Measurements from ENCODE around the gene ELMOD3. TPM values are rescaled to one million over a fixed set of nuclear protein-coding genes. Genes with fewer than 3 reads are reported as not detected.

Gene ELMOD3
- polyA plus RNA-seq, 1 donor = 29.0 TPM

Other genes starting within 250 kb of the ELMOD3 start
- gene TCF7L1, start 221.4 kb upstream of the ELMOD3 start, polyA plus RNA-seq = 23.1 TPM
- 147 TPM for gene TGOLN2, start 26.8 kb upstream of the ELMOD3 start, polyA plus RNA-seq
- gene RETSAT, start 241 bp upstream of the ELMOD3 start, polyA plus RNA-seq = 56.8 TPM
- gene CAPG, start 55.6 kb downstream of the ELMOD3 start, polyA plus RNA-seq = 40.7 TPM
- gene SH2D6, start 63.9 kb downstream of the ELMOD3 start, polyA plus RNA-seq = 3.8 TPM
- gene MAT2A, start 184.4 kb downstream of the ELMOD3 start, polyA plus RNA-seq = 345 TPM
- 24.8 TPM for gene GGCX, start 206.7 kb downstream of the ELMOD3 start, polyA plus RNA-seq
- 158 TPM for gene VAMP8, start 222.8 kb downstream of the ELMOD3 start, polyA plus RNA-seq
- 18.0 TPM for gene VAMP5, start 229.7 kb downstream of the ELMOD3 start, polyA plus RNA-seq
- gene RNF181, start 241.0 kb downstream of the ELMOD3 start, polyA plus RNA-seq = 131 TPM
- gene TMEM150A, start 247.9 kb downstream of the ELMOD3 start, polyA plus RNA-seq = 40.9 TPM